ENCODE measurements around the gene HSPA9. TPM values are rescaled to one million over a fixed set of nuclear protein-coding genes. Genes with fewer than 3 reads are reported as not detected.

Gene HSPA9
- total and polyA plus RNA-seq, 2 of the 13 experiments (the other 11 are each of a cell fraction or from before 2014, with no cell fraction given) = 165 to 478 TPM

DNA sequence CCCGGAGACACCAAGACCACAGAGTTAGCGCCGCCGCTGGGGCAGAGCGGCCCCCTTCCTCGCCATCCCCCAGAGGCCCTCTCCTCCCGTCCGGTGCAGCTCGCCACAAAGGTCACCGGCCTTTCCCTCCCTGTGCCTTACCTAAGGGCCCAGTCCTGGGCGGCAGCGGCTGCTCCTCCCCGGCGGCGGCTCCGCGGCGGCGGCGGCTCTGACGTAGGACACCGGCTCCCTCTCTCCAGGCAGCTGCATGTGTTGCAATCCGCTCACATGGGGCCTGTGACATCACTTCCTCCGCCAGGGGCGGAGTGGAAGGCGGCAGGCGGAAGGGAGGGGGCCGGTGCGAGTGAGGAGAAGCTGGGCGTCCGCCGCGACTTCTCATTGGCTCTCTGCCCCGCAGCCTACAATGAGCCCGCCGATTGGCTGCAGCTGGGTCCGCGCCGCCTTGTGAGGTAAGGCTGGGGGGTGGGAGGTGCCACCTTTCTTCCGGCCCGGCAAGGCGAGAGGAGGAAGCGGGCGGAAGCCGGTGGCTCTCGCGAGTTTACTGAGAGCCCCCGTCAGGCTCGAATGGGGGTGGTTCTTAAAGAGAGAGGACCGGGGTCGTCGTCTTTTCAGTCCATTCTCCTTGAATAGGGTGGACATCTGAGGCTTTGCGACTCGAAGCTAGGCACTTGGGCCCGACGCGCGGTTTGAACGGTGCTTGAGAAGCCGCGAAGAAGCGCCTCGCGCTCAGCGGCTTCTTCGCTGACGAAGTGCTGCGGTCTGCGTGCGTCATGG, 32.1 kb downstream of the HSPA9 start, which contains the start of gene ETF1 (continued):
- TF ChIP-seq FOXK1 (CRISPR knock-in tag; IDR thresholded peaks at IDR 0.05; ENCODE audit: borderline replicate concordance, low read depth) = peak; percentile 87
- TF ChIP-seq, protein P1, sequence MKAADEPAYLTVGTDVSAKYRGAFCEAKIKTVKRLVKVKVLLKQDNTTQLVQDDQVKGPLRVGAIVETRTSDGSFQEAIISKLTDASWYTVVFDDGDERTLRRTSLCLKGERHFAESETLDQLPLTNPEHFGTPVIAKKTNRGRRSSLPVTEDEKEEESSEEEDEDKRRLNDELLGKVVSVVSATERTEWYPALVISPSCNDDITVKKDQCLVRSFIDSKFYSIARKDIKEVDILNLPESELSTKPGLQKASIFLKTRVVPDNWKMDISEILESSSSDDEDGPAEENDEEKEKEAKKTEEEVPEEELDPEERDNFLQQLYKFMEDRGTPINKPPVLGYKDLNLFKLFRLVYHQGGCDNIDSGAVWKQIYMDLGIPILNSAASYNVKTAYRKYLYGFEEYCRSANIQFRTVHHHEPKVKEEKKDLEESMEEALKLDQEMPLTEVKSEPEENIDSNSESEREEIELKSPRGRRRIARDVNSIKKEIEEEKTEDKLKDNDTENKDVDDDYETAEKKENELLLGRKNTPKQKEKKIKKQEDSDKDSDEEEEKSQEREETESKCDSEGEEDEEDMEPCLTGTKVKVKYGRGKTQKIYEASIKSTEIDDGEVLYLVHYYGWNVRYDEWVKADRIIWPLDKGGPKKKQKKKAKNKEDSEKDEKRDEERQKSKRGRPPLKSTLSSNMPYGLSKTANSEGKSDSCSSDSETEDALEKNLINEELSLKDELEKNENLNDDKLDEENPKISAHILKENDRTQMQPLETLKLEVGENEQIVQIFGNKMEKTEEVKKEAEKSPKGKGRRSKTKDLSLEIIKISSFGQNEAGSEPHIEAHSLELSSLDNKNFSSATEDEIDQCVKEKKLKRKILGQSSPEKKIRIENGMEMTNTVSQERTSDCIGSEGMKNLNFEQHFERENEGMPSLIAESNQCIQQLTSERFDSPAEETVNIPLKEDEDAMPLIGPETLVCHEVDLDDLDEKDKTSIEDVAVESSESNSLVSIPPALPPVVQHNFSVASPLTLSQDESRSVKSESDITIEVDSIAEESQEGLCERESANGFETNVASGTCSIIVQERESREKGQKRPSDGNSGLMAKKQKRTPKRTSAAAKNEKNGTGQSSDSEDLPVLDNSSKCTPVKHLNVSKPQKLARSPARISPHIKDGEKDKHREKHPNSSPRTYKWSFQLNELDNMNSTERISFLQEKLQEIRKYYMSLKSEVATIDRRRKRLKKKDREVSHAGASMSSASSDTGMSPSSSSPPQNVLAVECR (CRISPR knock-in tag; IDR thresholded peaks at IDR 0.05; ENCODE audit: borderline replicate concordance) = peak; percentile 96
- TF ChIP-seq ZNF333 (CRISPR knock-in tag; IDR thresholded peaks at IDR 0.05; ENCODE audit: borderline replicate concordance) = no peak
- no peak; the same call in 1 of the 2 replicates for TF ChIP-seq ZNF460 (CRISPR knock-in tag; IDR thresholded peaks at IDR 0.05; ENCODE audit: borderline replicate concordance)
- TF ChIP-seq ZNF619 (CRISPR knock-in tag; IDR thresholded peaks at IDR 0.05) = peak; percentile 81; the same call in 1 of the 2 replicates
- peak; percentile 95 for TF ChIP-seq ELF1 (CRISPR knock-in tag; IDR thresholded peaks at IDR 0.05)
- TF ChIP-seq, protein P2, sequence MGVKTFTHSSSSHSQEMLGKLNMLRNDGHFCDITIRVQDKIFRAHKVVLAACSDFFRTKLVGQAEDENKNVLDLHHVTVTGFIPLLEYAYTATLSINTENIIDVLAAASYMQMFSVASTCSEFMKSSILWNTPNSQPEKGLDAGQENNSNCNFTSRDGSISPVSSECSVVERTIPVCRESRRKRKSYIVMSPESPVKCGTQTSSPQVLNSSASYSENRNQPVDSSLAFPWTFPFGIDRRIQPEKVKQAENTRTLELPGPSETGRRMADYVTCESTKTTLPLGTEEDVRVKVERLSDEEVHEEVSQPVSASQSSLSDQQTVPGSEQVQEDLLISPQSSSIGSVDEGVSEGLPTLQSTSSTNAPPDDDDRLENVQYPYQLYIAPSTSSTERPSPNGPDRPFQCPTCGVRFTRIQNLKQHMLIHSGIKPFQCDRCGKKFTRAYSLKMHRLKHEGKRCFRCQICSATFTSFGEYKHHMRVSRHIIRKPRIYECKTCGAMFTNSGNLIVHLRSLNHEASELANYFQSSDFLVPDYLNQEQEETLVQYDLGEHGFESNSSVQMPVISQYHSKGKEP (CRISPR knock-in tag; IDR thresholded peaks at IDR 0.05) = 0 out of 2 replicates have a peak, but pooled peaks have one; percentile 28
- TF ChIP-seq FOXM1 (CRISPR knock-in tag; IDR thresholded peaks at IDR 0.05) = no peak
- no peak for TF ChIP-seq ZNF550 (CRISPR knock-in tag; IDR thresholded peaks at IDR 0.05; ENCODE audit: borderline replicate concordance)
- TF ChIP-seq ZNF441 (CRISPR knock-in tag; IDR thresholded peaks at IDR 0.05; ENCODE audit: borderline replicate concordance) = peak; percentile 66
- peak; percentile 83 for TF ChIP-seq ASH2L (IDR thresholded peaks at IDR 0.05; ENCODE audit: insufficient read length, low read depth, low read length)
- peak; percentile 70; the same call in 1 of the 2 replicates for TF ChIP-seq ELF3 (CRISPR knock-in tag; IDR thresholded peaks at IDR 0.05)
- no peak for TF ChIP-seq HNF4G (IDR thresholded peaks at IDR 0.05; ENCODE audit: borderline replicate concordance, low read depth, low read length)
- TF ChIP-seq HNF4G (CRISPR knock-in tag; IDR thresholded peaks at IDR 0.05; ENCODE audit: borderline replicate concordance, low read depth) = 0 out of 2 replicates have a peak, but pooled peaks have one; percentile 50
- peak; percentile 76 for TF ChIP-seq HIVEP1 (CRISPR knock-in tag; IDR thresholded peaks at IDR 0.05)
- TF ChIP-seq ZNF501 (CRISPR knock-in tag; IDR thresholded peaks at IDR 0.05) = peak; percentile 89; the same call in 1 of the 2 replicates
- TF ChIP-seq, protein P3, sequence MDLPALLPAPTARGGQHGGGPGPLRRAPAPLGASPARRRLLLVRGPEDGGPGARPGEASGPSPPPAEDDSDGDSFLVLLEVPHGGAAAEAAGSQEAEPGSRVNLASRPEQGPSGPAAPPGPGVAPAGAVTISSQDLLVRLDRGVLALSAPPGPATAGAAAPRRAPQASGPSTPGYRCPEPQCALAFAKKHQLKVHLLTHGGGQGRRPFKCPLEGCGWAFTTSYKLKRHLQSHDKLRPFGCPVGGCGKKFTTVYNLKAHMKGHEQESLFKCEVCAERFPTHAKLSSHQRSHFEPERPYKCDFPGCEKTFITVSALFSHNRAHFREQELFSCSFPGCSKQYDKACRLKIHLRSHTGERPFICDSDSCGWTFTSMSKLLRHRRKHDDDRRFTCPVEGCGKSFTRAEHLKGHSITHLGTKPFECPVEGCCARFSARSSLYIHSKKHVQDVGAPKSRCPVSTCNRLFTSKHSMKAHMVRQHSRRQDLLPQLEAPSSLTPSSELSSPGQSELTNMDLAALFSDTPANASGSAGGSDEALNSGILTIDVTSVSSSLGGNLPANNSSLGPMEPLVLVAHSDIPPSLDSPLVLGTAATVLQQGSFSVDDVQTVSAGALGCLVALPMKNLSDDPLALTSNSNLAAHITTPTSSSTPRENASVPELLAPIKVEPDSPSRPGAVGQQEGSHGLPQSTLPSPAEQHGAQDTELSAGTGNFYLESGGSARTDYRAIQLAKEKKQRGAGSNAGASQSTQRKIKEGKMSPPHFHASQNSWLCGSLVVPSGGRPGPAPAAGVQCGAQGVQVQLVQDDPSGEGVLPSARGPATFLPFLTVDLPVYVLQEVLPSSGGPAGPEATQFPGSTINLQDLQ (CRISPR knock-in tag; IDR thresholded peaks at IDR 0.05) = no peak
- TF ChIP-seq HHEX (CRISPR knock-in tag; IDR thresholded peaks at IDR 0.05) = no peak
- no peak; the same call in 1 of the 2 replicates for TF ChIP-seq FOXJ3 (CRISPR knock-in tag; IDR thresholded peaks at IDR 0.05; ENCODE audit: borderline replicate concordance)
- 0 out of 2 replicates have a peak, but pooled peaks have one; percentile 35 for TF ChIP-seq ZNF749 (CRISPR knock-in tag; IDR thresholded peaks at IDR 0.05; ENCODE audit: borderline replicate concordance)
- no peak for TF ChIP-seq ZNF367 (CRISPR knock-in tag; IDR thresholded peaks at IDR 0.05; ENCODE audit: borderline replicate concordance)
